GM12864 (cell line): Measurements from ENCODE around the gene MS4A10.

ENCODE experiments used
- DNase-seq: peaks from one replicate; pipeline ENCODE4 v3.0.0-alpha.2; 2011; ENCODE audit warnings: low read depth
- H3K4me3 ChIP-seq: 2 replicates; pipeline ENCODE4 v1.5.1; 2011; ENCODE audit warnings: mild to moderate bottlenecking, low read depth, low read length, control low read depth
- CTCF ChIP-seq: IDR thresholded peaks from 2 replicates; pipeline ENCODE4 v1.5.1; 2011; ENCODE audit warnings: low read depth, mild to moderate bottlenecking, moderate library complexity, low read length, control low read depth, inconsistent platforms; ENCODE audit errors: missing control alignments

MS4A10 gene

GRCh38 chr11:60842668-60843600 is 57.8 kb downstream of the MS4A10 start:
- DNase-seq: no peak
- TF ChIP-seq CTCF: no peak
- peak overlapping the region; percentile 97 for H3K4me3 ChIP-seq

- no peak for TF ChIP-seq CTCF
- DNase-seq: no peak
- peak overlapping the region; percentile 97 for H3K4me3 ChIP-seq
These were observed 59.1 kb downstream of the MS4A10 start for GRCh38 chr11:60844045-60844869.

GRCh38 chr11:60844870-60845221 is 59.7 kb downstream of the MS4A10 start:
- no peak for DNase-seq
- TF ChIP-seq CTCF: no peak
- H3K4me3 ChIP-seq: peak overlapping the region; percentile 97; the same call in 1 of the 2 replicates

GRCh38 chr11:60845338-60845737 is 60.2 kb downstream of the MS4A10 start:
- TF ChIP-seq CTCF: no peak
- H3K4me3 ChIP-seq: peak overlapping the region; percentile 97
- no peak for DNase-seq

GRCh38 chr11:60847281-60847680 is 62.1 kb downstream of the MS4A10 start:
- no peak for TF ChIP-seq CTCF
- no peak overlapping the region for H3K4me3 ChIP-seq
- DNase-seq: no peak

- no peak overlapping the region for H3K4me3 ChIP-seq
- TF ChIP-seq CTCF: no peak
- DNase-seq: no peak
These were observed 62.8 kb downstream of the MS4A10 start for GRCh38 chr11:60847896-60848295.
